Thoracic aorta (tissue), 2 donors: ENCODE measurements around the gene PIAS2. TPM values are rescaled to one million over a fixed set of nuclear protein-coding genes. Genes with fewer than 3 reads are reported as not detected.
A peak's percentile ranks its signal among the peaks of the same experiment; 100 is the strongest.

Experiments used
- ATAC-seq: fragments of 150-250 bp; one replicate; pipeline ENCODE4 v1.8.0; 2017; ENCODE audit warnings: low read depth; ENCODE audit not compliant: insufficient number of reproducible peaks, low FRiP score
- DNase-seq: peaks from one replicate; pipeline ENCODE4 v3.0.0-alpha.2; 2020; ENCODE audit warnings: low spot score
- H3K27ac ChIP-seq, 2 donors: fragments of 200-600 bp; sonication (generic); 1 replicate in 1 of 2; 2 replicates in 1 of 2; pipeline ENCODE4 v1.5.1; 2016; ENCODE audit warnings: mild to moderate bottlenecking in 2 of 2, moderate library complexity in 2 of 2
- H3K27me3 ChIP-seq: fragments of 200-600 bp; sonication (generic); replicated peaks from 2 replicates; pipeline ENCODE4 v1.6.0; 2016; ENCODE audit warnings: mild to moderate bottlenecking; ENCODE audit not compliant: insufficient read depth
- H3K36me3 ChIP-seq: fragments of 200-600 bp; sonication (generic); one replicate; pipeline ENCODE4 v1.5.1; 2016
- H3K4me1 ChIP-seq, 2 donors: fragments of 200-600 bp; sonication (generic); 1 replicate in 1 of 2; 2 replicates in 1 of 2; pipeline versions ENCODE4 v1.5.1 to v1.6.0; 2016; ENCODE audit warnings: low read depth in 2 of 2, mild to moderate bottlenecking in 1 of 2; ENCODE audit not compliant: control insufficient read depth in 1 of 2
- H3K4me3 ChIP-seq: fragments of 200-600 bp; sonication (generic); 2 replicates; pipeline ENCODE4 v1.5.1; 2016; ENCODE audit warnings: mild to moderate bottlenecking
- H3K9me3 ChIP-seq: fragments of 200-600 bp; sonication (generic); 2 replicates; pipeline ENCODE4 v1.5.1; 2016
- total RNA-seq, 2 donors: library from RNA; depleted of rRNA; stranded (reverse); fragments of >200 nt; gene quantifications; one replicate each; pipeline versions ENCODE4 v1.1.0 to v1.2.3, GENCODE V29; 2016
- TF ChIP-seq, protein P1 (sequence below): fragments of 200-600 bp; sonication (generic); IDR thresholded peaks from one replicate; pipeline ENCODE4 v1.5.1; 2019; ENCODE audit warnings: antibody characterized with exemption

The PIAS2 gene
- total RNA-seq, 2 donors from 2014 or later, result 30.6 to 38.2 TPM

DNA sequence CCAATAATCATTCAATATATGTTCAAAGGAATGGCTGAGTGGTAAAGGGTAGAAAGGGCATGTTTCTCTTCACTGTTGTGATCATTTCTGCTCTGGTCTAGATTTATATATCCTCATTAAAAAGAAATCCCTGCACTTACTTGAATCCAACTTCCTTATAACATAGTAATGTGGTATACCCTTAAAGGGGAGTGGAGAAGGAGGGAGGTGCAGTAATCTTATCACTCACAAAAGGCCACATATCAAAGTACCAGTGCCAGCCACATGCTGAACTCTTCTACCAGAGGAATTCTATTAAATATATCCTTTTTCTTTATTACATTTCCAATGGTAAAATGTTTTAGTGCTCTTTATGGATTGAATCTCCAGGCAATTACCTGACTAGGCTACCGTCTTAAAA, 3.3 kb upstream of the PIAS2 start:
- Histone ChIP-seq H3K27ac (no peak overlapping the region), H3K4me1 (peaks cover 3 to 15% of the 10 kb centered on the region in 2 donors), H3K9me3 (no peaks in the 10 kb centered on the region), H3K4me3 (no peak overlapping the region), H3K27me3 (no peaks in the 10 kb centered on the region), H3K36me3 (no peaks in the 10 kb centered on the region)
- TF ChIP-seq, protein P1, sequence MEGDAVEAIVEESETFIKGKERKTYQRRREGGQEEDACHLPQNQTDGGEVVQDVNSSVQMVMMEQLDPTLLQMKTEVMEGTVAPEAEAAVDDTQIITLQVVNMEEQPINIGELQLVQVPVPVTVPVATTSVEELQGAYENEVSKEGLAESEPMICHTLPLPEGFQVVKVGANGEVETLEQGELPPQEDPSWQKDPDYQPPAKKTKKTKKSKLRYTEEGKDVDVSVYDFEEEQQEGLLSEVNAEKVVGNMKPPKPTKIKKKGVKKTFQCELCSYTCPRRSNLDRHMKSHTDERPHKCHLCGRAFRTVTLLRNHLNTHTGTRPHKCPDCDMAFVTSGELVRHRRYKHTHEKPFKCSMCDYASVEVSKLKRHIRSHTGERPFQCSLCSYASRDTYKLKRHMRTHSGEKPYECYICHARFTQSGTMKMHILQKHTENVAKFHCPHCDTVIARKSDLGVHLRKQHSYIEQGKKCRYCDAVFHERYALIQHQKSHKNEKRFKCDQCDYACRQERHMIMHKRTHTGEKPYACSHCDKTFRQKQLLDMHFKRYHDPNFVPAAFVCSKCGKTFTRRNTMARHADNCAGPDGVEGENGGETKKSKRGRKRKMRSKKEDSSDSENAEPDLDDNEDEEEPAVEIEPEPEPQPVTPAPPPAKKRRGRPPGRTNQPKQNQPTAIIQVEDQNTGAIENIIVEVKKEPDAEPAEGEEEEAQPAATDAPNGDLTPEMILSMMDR, result no peak
- ATAC-seq, result no peak
- no peak for DNase-seq

GRCh38 chr18:46920067-46920466, 2.8 kb upstream of the PIAS2 start:
- H3K27me3 ChIP-seq, result no peaks in the 10 kb centered on the region
- no peak for DNase-seq
- H3K27ac ChIP-seq, result no peak overlapping the region
- no peak overlapping the region for H3K4me3 ChIP-seq
- TF ChIP-seq, protein P1, result no peak
- H3K4me1 ChIP-seq, result peaks cover 9 to 20% of the 10 kb centered on the region in 2 donors
- H3K36me3 ChIP-seq, result no peaks in the 10 kb centered on the region
- ATAC-seq, result no peak
- no peaks in the 10 kb centered on the region for H3K9me3 ChIP-seq

GRCh38 chr18:46917803-46918600, 695 bp upstream of the PIAS2 start:
- peak overlapping the region; percentile 76 to 91 for H3K27ac ChIP-seq
- H3K4me3 ChIP-seq, result peak overlapping the region; percentile 81
- DNase-seq (no peak), ATAC-seq (peak; percentile 27)
- H3K4me1 ChIP-seq, result peaks cover 9 to 29% of the 10 kb centered on the region in 2 donors
- no peaks in the 10 kb centered on the region for H3K27me3 ChIP-seq
- TF ChIP-seq, protein P1, result no peak
- H3K9me3 ChIP-seq, result no peaks in the 10 kb centered on the region
- H3K36me3 ChIP-seq, result no peaks in the 10 kb centered on the region

DNA sequence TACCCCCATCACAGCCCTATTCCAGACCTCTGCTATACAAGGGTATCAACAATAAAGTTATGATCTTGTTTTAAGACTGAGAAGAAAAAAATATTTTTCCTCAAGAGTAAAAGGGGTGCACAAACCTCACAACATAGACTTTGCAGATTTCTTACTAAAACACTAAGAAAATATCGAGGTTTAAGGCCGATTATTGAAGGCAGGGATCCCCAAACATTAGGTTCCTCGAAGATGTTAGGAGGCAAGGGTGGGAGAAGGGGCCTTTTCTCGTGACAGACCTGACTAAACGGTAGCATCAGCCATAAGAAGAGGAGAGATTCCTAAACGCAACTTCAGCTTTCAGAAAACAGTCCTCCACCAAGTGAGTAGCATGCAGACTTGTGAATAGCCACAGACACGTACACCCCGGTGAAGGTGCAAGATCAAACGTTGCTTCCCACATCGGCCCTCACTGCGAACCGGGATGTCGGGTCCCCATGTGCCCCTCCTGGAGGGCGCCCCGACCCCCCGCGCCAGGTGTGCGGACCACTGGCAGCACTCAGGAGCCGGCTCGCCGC, 678 bp downstream of the PIAS2 start:
- Histone ChIP-seq H3K27me3 (no peaks in the 10 kb centered on the region), H3K4me1 (peaks cover 9 to 29% of the 10 kb centered on the region in 2 donors), H3K9me3 (no peaks in the 10 kb centered on the region), H3K36me3 (no peaks in the 10 kb centered on the region), H3K27ac (peak overlapping the region; percentile 53 to 54), H3K4me3 (peak overlapping the region; percentile 81)
- TF ChIP-seq, protein P1, result no peak
- DNase-seq, result no peak
- peak; percentile 14 for ATAC-seq

DNA sequence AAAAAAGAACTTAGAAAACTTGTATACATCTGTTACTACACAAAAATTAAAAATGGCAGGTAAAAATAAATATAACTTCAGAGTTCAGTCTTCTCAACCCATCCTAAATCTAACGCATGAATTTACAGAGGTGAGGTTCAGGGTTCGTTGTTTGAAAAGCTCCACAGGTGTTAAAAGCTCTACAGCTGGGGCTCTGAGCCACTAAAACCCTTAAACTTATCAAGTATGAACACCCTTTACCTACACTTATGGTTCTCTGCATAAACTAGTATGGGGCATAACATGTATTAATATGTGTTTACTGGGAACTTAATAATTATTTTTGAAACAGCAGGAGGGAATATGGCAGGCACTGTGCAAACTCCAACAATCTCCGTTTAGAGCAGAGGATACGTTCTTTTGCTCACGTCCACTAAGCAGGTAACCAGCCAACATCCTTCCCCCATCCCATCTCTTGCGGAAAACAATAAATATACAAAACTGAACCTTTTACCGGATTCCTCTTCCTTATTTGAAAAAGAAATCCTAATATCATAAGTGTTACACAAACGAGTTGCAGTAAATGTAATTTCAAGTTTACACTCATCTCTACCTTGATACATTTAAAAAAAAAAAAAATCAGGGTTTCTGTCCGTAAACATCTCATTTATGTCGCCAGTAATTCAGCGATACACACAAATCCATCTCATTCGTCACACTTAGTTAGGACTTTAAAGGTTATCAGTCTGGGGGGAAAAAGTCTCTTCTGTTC, 1.3 kb downstream of the PIAS2 start:
- H3K4me1 ChIP-seq, result peaks cover 9 to 29% of the 10 kb centered on the region in 2 donors
- no peaks in the 10 kb centered on the region for H3K36me3 ChIP-seq
- TF ChIP-seq, protein P1, result no peak
- no peaks in the 10 kb centered on the region for H3K27me3 ChIP-seq
- peak overlapping the region in 1 of 2 donors; percentile 53 for H3K27ac ChIP-seq
- ATAC-seq, result no peak
- H3K4me3 ChIP-seq, result peak overlapping the region; percentile 81
- no peaks in the 10 kb centered on the region for H3K9me3 ChIP-seq
- no peak for DNase-seq
